Measurements from ENCODE around the gene IL1R2. TPM values are rescaled to one million over a fixed set of nuclear protein-coding genes. Genes with fewer than 3 reads are reported as not detected.

Gene IL1R2
- total and polyA plus RNA-seq, 2 of the 13 experiments (the other 11 are each of a cell fraction or from before 2014, with no cell fraction given), result 3.6 to 7.3 TPM

DNA sequence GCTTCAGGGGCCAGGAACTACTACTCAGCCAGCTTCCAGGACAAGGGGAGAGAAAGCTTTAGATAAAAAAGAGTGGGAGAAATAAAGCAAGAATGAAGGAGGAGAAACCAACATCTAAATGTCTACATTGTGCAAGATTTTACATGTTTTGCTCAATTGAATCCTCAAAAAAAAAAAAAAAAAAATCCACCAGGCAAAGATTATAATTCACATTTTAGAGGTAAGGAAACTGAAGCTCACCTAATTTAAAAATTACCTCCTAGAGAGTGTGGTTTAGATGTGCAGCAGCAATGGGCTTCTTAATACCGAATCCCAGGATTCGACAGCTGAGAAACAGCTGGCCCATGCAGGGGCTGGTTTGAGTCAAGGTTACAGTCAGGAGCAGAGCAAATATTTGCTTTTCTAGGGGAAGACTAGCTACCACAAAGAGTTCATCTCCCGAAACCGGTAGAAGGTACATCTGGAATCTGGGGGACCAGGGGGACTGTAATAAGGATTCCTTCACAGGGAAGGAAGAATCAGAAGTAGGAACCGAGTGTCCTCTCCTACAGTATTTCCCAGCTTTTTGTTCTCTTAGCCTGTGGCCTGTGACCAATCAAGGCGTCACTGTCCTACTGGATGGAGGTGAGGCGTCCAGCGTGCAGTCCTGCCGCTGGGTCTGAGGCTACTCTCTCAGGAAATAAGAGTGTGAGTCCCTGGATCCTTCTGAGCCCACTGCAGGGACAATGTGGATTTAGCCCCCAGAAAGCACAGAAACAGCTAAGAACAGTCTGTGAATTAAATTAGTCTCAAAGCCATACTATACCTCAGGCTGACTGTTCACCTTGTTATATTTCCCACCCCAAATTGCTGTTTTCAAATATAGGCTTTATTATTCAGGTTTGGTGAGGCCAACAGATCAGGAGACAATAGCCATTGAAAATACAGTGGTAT is 42.3 kb downstream of the IL1R2 start (continued):
- TF ChIP-seq, protein P1, sequence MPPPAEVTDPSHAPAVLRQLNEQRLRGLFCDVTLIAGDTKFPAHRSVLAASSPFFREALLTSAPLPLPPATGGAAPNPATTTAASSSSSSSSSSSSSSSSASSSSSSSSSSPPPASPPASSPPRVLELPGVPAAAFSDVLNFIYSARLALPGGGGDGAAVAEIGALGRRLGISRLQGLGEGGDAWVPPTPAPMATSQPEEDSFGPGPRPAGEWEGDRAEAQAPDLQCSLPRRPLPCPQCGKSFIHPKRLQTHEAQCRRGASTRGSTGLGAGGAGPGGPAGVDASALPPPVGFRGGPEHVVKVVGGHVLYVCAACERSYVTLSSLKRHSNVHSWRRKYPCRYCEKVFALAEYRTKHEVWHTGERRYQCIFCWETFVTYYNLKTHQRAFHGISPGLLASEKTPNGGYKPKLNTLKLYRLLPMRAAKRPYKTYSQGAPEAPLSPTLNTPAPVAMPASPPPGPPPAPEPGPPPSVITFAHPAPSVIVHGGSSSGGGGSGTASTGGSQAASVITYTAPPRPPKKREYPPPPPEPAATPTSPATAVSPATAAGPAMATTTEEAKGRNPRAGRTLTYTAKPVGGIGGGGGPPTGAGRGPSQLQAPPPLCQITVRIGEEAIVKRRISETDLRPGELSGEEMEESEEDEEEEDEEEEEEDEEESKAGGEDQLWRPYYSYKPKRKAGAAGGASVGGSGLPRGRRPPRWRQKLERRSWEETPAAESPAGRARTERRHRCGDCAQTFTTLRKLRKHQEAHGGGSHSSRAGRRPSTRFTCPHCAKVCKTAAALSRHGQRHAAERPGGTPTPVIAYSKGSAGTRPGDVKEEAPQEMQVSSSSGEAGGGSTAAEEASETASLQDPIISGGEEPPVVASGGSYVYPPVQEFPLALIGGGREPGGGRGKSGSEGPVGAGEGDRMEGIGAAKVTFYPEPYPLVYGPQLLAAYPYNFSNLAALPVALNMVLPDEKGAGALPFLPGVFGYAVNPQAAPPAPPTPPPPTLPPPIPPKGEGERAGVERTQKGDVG (CRISPR knock-in tag; IDR thresholded peaks at IDR 0.05; ENCODE audit: borderline replicate concordance), result peak; percentile 12; the same call in 1 of the 2 replicates
- TF ChIP-seq ZNF614 (CRISPR knock-in tag; IDR thresholded peaks at IDR 0.05; ENCODE audit: borderline replicate concordance) (0 out of 2 replicates have a peak, but pooled peaks have one; percentile 50), ZBTB20 (CRISPR knock-in tag; IDR thresholded peaks at IDR 0.05; ENCODE audit: borderline replicate concordance, low read depth) (peak; percentile 75; the same call in 1 of the 2 replicates), ZKSCAN5 (CRISPR knock-in tag; IDR thresholded peaks at IDR 0.05) (0 out of 2 replicates have a peak, but pooled peaks have one; percentile 56), MIER2 (CRISPR knock-in tag; IDR thresholded peaks at IDR 0.05) (no peak; the same call in 1 of the 2 replicates), NCOR1 (IDR thresholded peaks at IDR 0.05; ENCODE audit: borderline replicate concordance, low read length) (peak; percentile 75; the same call in 1 of the 2 replicates), MAZ (IDR thresholded peaks at IDR 0.05; ENCODE audit: borderline replicate concordance, low read depth, low read length) (no peak), MAZ (CRISPR knock-in tag; IDR thresholded peaks at IDR 0.05; ENCODE audit: low read depth) (no peak), RBAK (CRISPR knock-in tag; IDR thresholded peaks at IDR 0.05) (no peak), THAP11 (CRISPR knock-in tag; IDR thresholded peaks at IDR 0.05) (peak; percentile 76), ZBTB7B (CRISPR knock-in tag; IDR thresholded peaks at IDR 0.05) (peak; percentile 79), YEATS2 (CRISPR knock-in tag; IDR thresholded peaks at IDR 0.05; ENCODE audit: borderline replicate concordance) (peak; percentile 65; the same call in 1 of the 2 replicates), DMAP1 (CRISPR knock-in tag; IDR thresholded peaks at IDR 0.05) (0 out of 2 replicates have a peak, but pooled peaks have one; percentile 17), ZNF563 (CRISPR knock-in tag; IDR thresholded peaks at IDR 0.05) (no peak), ZNF264 (CRISPR knock-in tag; IDR thresholded peaks at IDR 0.05) (peak; percentile 54; the same call in 1 of the 2 replicates), ZNF207 (IDR thresholded peaks at IDR 0.05; ENCODE audit: borderline replicate concordance) (no peak), BORCS8-MEF2B (CRISPR knock-in tag; IDR thresholded peaks at IDR 0.05) (peak; percentile 61; the same call in 1 of the 2 replicates), TAF1 (CRISPR knock-in tag; IDR thresholded peaks at IDR 0.05) (no peak; the same call in 1 of the 2 replicates), ZNF235 (CRISPR knock-in tag; IDR thresholded peaks at IDR 0.05; ENCODE audit: borderline replicate concordance) (0 out of 2 replicates have a peak, but pooled peaks have one; percentile 38), GATA4 (IDR thresholded peaks at IDR 0.05; ENCODE audit: borderline replicate concordance, low read depth) (peak; percentile 46; the same call in 1 of the 2 replicates), SOX5 (CRISPR knock-in tag; IDR thresholded peaks at IDR 0.05; ENCODE audit: borderline replicate concordance) (peak; percentile 71; the same call in 1 of the 2 replicates), CHD4 (IDR thresholded peaks at IDR 0.05; ENCODE audit: borderline replicate concordance, low read length) (peak; percentile 85; the same call in 1 of the 2 replicates)
- TF ChIP-seq, protein P2, sequence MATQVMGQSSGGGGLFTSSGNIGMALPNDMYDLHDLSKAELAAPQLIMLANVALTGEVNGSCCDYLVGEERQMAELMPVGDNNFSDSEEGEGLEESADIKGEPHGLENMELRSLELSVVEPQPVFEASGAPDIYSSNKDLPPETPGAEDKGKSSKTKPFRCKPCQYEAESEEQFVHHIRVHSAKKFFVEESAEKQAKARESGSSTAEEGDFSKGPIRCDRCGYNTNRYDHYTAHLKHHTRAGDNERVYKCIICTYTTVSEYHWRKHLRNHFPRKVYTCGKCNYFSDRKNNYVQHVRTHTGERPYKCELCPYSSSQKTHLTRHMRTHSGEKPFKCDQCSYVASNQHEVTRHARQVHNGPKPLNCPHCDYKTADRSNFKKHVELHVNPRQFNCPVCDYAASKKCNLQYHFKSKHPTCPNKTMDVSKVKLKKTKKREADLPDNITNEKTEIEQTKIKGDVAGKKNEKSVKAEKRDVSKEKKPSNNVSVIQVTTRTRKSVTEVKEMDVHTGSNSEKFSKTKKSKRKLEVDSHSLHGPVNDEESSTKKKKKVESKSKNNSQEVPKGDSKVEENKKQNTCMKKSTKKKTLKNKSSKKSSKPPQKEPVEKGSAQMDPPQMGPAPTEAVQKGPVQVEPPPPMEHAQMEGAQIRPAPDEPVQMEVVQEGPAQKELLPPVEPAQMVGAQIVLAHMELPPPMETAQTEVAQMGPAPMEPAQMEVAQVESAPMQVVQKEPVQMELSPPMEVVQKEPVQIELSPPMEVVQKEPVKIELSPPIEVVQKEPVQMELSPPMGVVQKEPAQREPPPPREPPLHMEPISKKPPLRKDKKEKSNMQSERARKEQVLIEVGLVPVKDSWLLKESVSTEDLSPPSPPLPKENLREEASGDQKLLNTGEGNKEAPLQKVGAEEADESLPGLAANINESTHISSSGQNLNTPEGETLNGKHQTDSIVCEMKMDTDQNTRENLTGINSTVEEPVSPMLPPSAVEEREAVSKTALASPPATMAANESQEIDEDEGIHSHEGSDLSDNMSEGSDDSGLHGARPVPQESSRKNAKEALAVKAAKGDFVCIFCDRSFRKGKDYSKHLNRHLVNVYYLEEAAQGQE (IDR thresholded peaks at IDR 0.05; ENCODE audit: borderline replicate concordance in 1 of 2, low read depth in 1 of 2, low read length in 2 of 2), result peak in 1 of 2 experiments; percentile 67; a peak in 1 of 4 replicates
